ENCODE data around the gene PSIP1. TPM values are rescaled to one million over a fixed set of nuclear protein-coding genes. Genes with fewer than 3 reads are reported as not detected.

PSIP1 gene
- total RNA-seq, 1 experiment from 2014 or later, result 362 TPM

GRCh38 chr9:15438891-15439290, 71.9 kb downstream of the PSIP1 start:
- DNase-seq, result no peak
- no peak for TF ChIP-seq CTCF (conservative IDR thresholded peaks at IDR 0.05)
- Histone ChIP-seq H2BK120ac (ENCODE audit: low read depth, low read length, poor library complexity, severe bottlenecking) (no peak overlapping the region), H3K14ac (ENCODE audit: insufficient read depth, low read length) (no peak overlapping the region), H3T11ph (ENCODE audit: low read length) (no peak overlapping the region), H4K5ac (ENCODE audit: insufficient read length, low read depth, low read length) (no peak overlapping the region), H2AFZ (ENCODE audit: low read length) (no peak overlapping the region), H3K56ac (ENCODE audit: insufficient read length, low read depth, low read length) (no peak overlapping the region), H3K9me3 (ENCODE audit: control insufficient read depth, low read depth, low read length) (peaks cover 5% of the 10 kb centered on the region), H2BK12ac (ENCODE audit: insufficient read length, low read depth, low read length) (no peak overlapping the region), H4K8ac (replicated peaks; ENCODE audit: insufficient read length, low read depth, low read length) (no peak overlapping the region), H3K27ac (ENCODE audit: insufficient read length, low read depth, low read length) (no peak overlapping the region), H3K4me1 (ENCODE audit: insufficient read depth, low read length) (no peaks in the 10 kb centered on the region), H3K9ac (ENCODE audit: extremely low read depth, insufficient read length, low read length) (no peak overlapping the region), H2BK15ac (ENCODE audit: low read depth, low read length) (no peak overlapping the region), H3K79me2 (ENCODE audit: insufficient read depth, low read length) (no peaks in the 10 kb centered on the region; the same call in 1 of the 2 replicates), H2BK20ac (ENCODE audit: low read depth, low read length, poor library complexity, severe bottlenecking) (no peak overlapping the region), H3K23ac (ENCODE audit: insufficient read length, low read depth, low read length) (no peak overlapping the region), H3K27me3 (ENCODE audit: insufficient read depth, low read length) (no peaks in the 10 kb centered on the region), H3K79me1 (ENCODE audit: insufficient read depth, low read depth, low read length, poor library complexity, severe bottlenecking) (no peaks in the 10 kb centered on the region), H4K20me1 (ENCODE audit: control insufficient read depth, insufficient read depth, insufficient read length) (no peaks in the 10 kb centered on the region), H3K23me2 (ENCODE audit: insufficient read length, low read depth, low read length, poor library complexity, severe bottlenecking) (no peaks in the 10 kb centered on the region), H2AK5ac (ENCODE audit: insufficient read length, low read length) (no peak overlapping the region), H3K18ac (ENCODE audit: insufficient read length, low read depth, low read length) (no peak overlapping the region), H2BK5ac (ENCODE audit: insufficient read length, low read length) (no peak overlapping the region), H3K4me2 (ENCODE audit: insufficient read depth, insufficient read length, low read length) (no peak overlapping the region), H4K91ac (ENCODE audit: insufficient read length, low read depth, low read length) (no peak overlapping the region), H3K4ac (ENCODE audit: low read depth, low read length) (no peak overlapping the region)
- no CpG with 5 or more reads among the region's 7 CpGs for WGBS (ENCODE audit: extremely low coverage, insufficient read length, low lambda C conversion rate)
- no peak overlapping the region for H3K27ac Mint-ChIP-seq
- no peak overlapping the region for H3K4me3 Mint-ChIP-seq
- H3K36me3 Mint-ChIP-seq (ENCODE audit: insufficient read depth in 1 of 3, low read depth in 3 of 3), result peaks cover 79 to 87% (median 84%) of the 10 kb centered on the region in 3 experiments
- H3K9me3 Mint-ChIP-seq, result peaks cover 40 to 44% of the 10 kb centered on the region in 2 experiments
- no peaks in the 10 kb centered on the region for H3K27me3 Mint-ChIP-seq (ENCODE audit: low read depth)
- H3K4me1 Mint-ChIP-seq, result no peaks in the 10 kb centered on the region
